KOPT-K1 (cell line): ENCODE data around the gene NCKAP5.

Experiments used
- H3K27ac ChIP-seq: fragments of 200-600 bp; sonication (generic); 2 replicates; pipeline ENCODE4 v1.5.1; 2016; ENCODE audit warnings: antibody characterized with exemption, mild to moderate bottlenecking, low read depth, low read length; ENCODE audit not compliant: poor library complexity, severe bottlenecking
- H3K36me3 ChIP-seq: fragments of 200-600 bp; sonication (generic); 2 replicates; pipeline ENCODE4 v1.5.1; 2017; ENCODE audit warnings: antibody characterized with exemption, mild to moderate bottlenecking, low read length, moderate library complexity; ENCODE audit not compliant: insufficient read depth
- H3K9me3 ChIP-seq: fragments of 200-600 bp; sonication (generic); 2 replicates; pipeline ENCODE4 v1.5.1; 2017; ENCODE audit warnings: antibody characterized with exemption, low read length, mild to moderate bottlenecking; ENCODE audit not compliant: insufficient read depth, poor library complexity, severe bottlenecking

The NCKAP5 gene

GRCh38 chr2:132636346-132636745 is 931.9 kb downstream of the NCKAP5 start:
- H3K9me3 ChIP-seq = no peaks in the 10 kb centered on the region
- no peak overlapping the region for H3K27ac ChIP-seq
- H3K36me3 ChIP-seq = no peaks in the 10 kb centered on the region

DNA sequence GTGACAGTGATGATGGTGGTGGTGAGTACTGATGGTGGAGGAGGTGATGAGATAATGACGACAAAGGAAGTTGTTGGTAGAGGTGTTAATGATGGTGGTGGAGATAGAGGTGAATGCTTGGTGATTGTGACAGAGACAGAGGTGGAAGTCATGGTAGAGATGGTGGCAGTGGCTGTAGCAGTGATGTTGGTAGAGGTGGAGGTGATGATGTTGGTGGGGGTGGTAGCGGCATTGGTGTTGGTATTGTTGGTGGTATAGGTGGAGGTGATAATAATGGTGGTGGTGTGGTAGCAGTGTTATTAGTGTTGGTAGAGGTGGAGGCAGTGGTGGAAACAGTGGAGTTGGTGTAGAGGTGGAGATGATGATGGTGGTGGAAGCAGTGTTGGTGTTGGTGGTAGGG is 934.6 kb downstream of the NCKAP5 start:
- Histone ChIP-seq H3K27ac (no peak overlapping the region), H3K9me3 (no peaks in the 10 kb centered on the region)

DNA sequence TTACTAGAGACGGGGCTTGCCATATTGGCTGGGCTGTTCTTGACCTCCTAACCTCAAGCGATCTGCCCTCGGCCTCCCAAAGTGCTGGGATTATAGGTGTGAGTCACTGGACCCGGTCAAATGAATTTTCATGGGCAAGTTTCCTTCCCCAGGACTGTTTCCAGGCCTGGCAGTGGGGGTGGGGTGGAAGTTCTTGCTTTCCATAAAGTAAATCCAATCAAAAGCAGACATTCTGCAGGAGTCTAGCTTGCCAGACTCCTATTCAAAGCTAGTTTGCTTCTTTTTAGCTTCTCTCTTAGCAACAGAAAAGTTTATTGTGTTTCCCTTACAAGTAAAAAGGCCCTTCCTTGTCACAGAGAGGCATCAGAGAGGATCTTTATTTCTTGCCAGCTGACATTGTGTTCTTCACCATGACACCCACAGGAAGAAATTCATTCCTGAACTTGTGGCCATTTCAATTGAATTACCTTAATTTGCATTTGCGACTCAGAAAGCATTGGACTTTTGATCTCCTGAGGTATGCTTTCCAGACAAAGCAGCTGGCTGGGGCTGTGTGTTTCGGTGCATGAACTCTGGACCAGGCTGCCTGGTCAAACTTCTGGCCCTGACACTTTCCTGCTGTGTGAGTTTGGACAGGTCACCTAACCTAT is 936.1 kb downstream of the NCKAP5 start:
- no peak overlapping the region for H3K27ac ChIP-seq
- no peaks in the 10 kb centered on the region for H3K36me3 ChIP-seq
- H3K9me3 ChIP-seq = no peaks in the 10 kb centered on the region

More for the DNA sequence above, 934.6 kb downstream of the NCKAP5 start:
- H3K36me3 ChIP-seq = no peaks in the 10 kb centered on the region

GRCh38 chr2:132627536-132627935 is 940.7 kb downstream of the NCKAP5 start:
- H3K9me3 ChIP-seq = no peaks in the 10 kb centered on the region
- H3K27ac ChIP-seq = no peak overlapping the region
- H3K36me3 ChIP-seq = no peaks in the 10 kb centered on the region

GRCh38 chr2:132623096-132623839 is 945.0 kb downstream of the NCKAP5 start:
- Histone ChIP-seq H3K27ac (no peak overlapping the region), H3K9me3 (no peaks in the 10 kb centered on the region), H3K36me3 (no peaks in the 10 kb centered on the region)
